Measurements from ENCODE around the gene HMX3. TPM values are rescaled to one million over a fixed set of nuclear protein-coding genes. Genes with fewer than 3 reads are reported as not detected.

HMX3 gene
- total and polyA plus RNA-seq, 2 of the 13 experiments (the other 11 are each of a cell fraction or from before 2014, with no cell fraction given), result not detected

DNA sequence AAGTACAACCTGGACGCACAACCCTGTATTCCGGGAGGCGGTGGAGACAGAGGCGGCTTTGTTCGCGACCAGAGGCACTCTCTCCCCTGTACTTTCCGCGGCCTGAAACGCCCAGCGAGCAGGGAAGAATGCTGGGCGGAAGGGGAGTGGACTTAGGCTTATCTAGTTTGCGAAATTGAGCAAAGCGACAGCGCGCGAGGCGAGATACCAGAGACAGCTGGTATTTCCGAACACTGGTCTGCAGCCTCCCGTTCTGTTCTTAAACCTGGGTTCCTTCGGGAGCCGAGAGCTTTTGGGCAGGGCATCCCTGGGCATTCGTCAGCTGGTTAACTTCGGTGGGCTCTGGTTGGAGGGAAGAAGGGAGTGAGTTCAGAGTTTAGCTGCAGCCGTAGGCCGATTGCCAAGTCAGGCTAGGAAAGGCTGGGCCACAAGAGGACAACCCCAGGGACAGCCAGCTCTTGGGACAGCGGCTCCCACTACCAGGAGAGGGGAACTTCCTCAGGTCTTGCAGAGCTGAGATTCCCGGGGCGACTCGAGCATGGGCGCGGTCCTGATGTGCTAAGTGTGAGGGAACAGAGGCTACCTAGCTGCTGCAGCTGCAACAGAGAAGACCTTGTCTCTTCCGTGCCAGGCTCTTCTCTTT is 3.9 kb downstream of the HMX3 start (continued):
- TF ChIP-seq, protein P1, sequence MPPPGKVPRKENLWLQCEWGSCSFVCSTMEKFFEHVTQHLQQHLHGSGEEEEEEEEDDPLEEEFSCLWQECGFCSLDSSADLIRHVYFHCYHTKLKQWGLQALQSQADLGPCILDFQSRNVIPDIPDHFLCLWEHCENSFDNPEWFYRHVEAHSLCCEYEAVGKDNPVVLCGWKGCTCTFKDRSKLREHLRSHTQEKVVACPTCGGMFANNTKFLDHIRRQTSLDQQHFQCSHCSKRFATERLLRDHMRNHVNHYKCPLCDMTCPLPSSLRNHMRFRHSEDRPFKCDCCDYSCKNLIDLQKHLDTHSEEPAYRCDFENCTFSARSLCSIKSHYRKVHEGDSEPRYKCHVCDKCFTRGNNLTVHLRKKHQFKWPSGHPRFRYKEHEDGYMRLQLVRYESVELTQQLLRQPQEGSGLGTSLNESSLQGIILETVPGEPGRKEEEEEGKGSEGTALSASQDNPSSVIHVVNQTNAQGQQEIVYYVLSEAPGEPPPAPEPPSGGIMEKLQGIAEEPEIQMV (CRISPR knock-in tag; IDR thresholded peaks at IDR 0.05; ENCODE audit: low read depth), result no peak
- TF ChIP-seq PPARG (CRISPR knock-in tag; conservative IDR thresholded peaks at IDR 0.05), result peak; percentile 35; the same call in 1 of the 2 replicates
- peak; percentile 77 for TF ChIP-seq HNF4A (CRISPR knock-in tag; IDR thresholded peaks at IDR 0.05)
- TF ChIP-seq ZNF557 (CRISPR knock-in tag; IDR thresholded peaks at IDR 0.05), result no peak
- TF ChIP-seq, protein P2, sequence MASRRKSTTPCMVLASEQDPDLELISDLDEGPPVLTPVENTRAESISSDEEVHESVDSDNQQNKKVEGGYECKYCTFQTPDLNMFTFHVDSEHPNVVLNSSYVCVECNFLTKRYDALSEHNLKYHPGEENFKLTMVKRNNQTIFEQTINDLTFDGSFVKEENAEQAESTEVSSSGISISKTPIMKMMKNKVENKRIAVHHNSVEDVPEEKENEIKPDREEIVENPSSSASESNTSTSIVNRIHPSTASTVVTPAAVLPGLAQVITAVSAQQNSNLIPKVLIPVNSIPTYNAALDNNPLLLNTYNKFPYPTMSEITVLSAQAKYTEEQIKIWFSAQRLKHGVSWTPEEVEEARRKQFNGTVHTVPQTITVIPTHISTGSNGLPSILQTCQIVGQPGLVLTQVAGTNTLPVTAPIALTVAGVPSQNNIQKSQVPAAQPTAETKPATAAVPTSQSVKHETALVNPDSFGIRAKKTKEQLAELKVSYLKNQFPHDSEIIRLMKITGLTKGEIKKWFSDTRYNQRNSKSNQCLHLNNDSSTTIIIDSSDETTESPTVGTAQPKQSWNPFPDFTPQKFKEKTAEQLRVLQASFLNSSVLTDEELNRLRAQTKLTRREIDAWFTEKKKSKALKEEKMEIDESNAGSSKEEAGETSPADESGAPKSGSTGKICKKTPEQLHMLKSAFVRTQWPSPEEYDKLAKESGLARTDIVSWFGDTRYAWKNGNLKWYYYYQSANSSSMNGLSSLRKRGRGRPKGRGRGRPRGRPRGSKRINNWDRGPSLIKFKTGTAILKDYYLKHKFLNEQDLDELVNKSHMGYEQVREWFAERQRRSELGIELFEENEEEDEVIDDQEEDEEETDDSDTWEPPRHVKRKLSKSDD (CRISPR knock-in tag; IDR thresholded peaks at IDR 0.05; ENCODE audit: low read depth), result no peak
- TF ChIP-seq RXRA (CRISPR knock-in tag; IDR thresholded peaks at IDR 0.05), result peak; percentile 45
- TF ChIP-seq TBX2 (CRISPR knock-in tag; IDR thresholded peaks at IDR 0.05; ENCODE audit: borderline replicate concordance), result peak; percentile 58; the same call in 1 of the 2 replicates
- peak; percentile 24; the same call in 1 of the 2 replicates for TF ChIP-seq TAF1 (CRISPR knock-in tag; IDR thresholded peaks at IDR 0.05)
- TF ChIP-seq NFATC3 (CRISPR knock-in tag; IDR thresholded peaks at IDR 0.05), result no peak
- TF ChIP-seq ZNF124 (CRISPR knock-in tag; IDR thresholded peaks at IDR 0.05), result 0 out of 2 replicates have a peak, but pooled peaks have one; percentile 35
- TF ChIP-seq AKAP8 (CRISPR knock-in tag; IDR thresholded peaks at IDR 0.05), result no peak
- TF ChIP-seq, protein P3, sequence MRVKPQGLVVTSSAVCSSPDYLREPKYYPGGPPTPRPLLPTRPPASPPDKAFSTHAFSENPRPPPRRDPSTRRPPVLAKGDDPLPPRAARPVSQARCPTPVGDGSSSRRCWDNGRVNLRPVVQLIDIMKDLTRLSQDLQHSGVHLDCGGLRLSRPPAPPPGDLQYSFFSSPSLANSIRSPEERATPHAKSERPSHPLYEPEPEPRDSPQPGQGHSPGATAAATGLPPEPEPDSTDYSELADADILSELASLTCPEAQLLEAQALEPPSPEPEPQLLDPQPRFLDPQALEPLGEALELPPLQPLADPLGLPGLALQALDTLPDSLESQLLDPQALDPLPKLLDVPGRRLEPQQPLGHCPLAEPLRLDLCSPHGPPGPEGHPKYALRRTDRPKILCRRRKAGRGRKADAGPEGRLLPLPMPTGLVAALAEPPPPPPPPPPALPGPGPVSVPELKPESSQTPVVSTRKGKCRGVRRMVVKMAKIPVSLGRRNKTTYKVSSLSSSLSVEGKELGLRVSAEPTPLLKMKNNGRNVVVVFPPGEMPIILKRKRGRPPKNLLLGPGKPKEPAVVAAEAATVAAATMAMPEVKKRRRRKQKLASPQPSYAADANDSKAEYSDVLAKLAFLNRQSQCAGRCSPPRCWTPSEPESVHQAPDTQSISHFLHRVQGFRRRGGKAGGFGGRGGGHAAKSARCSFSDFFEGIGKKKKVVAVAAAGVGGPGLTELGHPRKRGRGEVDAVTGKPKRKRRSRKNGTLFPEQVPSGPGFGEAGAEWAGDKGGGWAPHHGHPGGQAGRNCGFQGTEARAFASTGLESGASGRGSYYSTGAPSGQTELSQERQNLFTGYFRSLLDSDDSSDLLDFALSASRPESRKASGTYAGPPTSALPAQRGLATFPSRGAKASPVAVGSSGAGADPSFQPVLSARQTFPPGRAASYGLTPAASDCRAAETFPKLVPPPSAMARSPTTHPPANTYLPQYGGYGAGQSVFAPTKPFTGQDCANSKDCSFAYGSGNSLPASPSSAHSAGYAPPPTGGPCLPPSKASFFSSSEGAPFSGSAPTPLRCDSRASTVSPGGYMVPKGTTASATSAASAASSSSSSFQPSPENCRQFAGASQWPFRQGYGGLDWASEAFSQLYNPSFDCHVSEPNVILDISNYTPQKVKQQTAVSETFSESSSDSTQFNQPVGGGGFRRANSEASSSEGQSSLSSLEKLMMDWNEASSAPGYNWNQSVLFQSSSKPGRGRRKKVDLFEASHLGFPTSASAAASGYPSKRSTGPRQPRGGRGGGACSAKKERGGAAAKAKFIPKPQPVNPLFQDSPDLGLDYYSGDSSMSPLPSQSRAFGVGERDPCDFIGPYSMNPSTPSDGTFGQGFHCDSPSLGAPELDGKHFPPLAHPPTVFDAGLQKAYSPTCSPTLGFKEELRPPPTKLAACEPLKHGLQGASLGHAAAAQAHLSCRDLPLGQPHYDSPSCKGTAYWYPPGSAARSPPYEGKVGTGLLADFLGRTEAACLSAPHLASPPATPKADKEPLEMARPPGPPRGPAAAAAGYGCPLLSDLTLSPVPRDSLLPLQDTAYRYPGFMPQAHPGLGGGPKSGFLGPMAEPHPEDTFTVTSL (CRISPR knock-in tag; IDR thresholded peaks at IDR 0.05; ENCODE audit: borderline replicate concordance), result peak; percentile 1; the same call in 1 of the 2 replicates
